Neural cell (in vitro differentiated cells): ENCODE results near the gene LRRC8D. TPM values are rescaled to one million over a fixed set of nuclear protein-coding genes. Genes with fewer than 3 reads are reported as not detected.

ENCODE experiments used
- H2AFZ ChIP-seq: fragments of 200-600, 300-800 bp; sonication (generic), shearing (Covaris generic); 2 replicates; pipeline ENCODE4 v1.6.0; 2014; ENCODE audit warnings: low read depth, mild to moderate bottlenecking, antibody characterized with exemption, low read length, moderate library complexity
- H3F3A ChIP-seq: fragments of 200-600 bp; shearing (Covaris generic); 2 replicates; pipeline ENCODE4 v1.6.1; 2016; ENCODE audit warnings: mild to moderate bottlenecking, moderate library complexity, mixed read lengths, antibody characterized with exemption, low read length; ENCODE audit not compliant: insufficient read depth, poor library complexity, severe bottlenecking
- H3K27ac ChIP-seq: fragments of 200-600, 300-800 bp; sonication (generic), shearing (Covaris generic); 2 replicates; pipeline ENCODE4 v1.5.1; 2014; ENCODE audit warnings: mild to moderate bottlenecking, low read length, moderate library complexity
- H3K27me3 ChIP-seq: fragments of 300-800, 200-600 bp; sonication (generic), shearing (Covaris generic); 2 replicates; pipeline ENCODE4 v1.6.0; 2014; ENCODE audit warnings: mild to moderate bottlenecking, low read depth, low read length, moderate library complexity; ENCODE audit not compliant: insufficient read depth
- H3K36me3 ChIP-seq: fragments of 300-800, 200-600 bp; sonication (generic), shearing (Covaris generic); 2 replicates; pipeline ENCODE4 v1.5.1; 2014; ENCODE audit warnings: mild to moderate bottlenecking, antibody characterized with exemption, low read length, moderate library complexity; ENCODE audit not compliant: insufficient read depth
- H3K4me2 ChIP-seq: fragments of 300-800, 200-600 bp; sonication (generic), shearing (Covaris generic); 2 replicates; pipeline ENCODE4 v1.6.0; 2014; ENCODE audit warnings: mild to moderate bottlenecking, low read length
- H3K4me3 ChIP-seq: fragments of 300-800, 200-600 bp; sonication (generic), shearing (Covaris generic); 2 replicates; pipeline ENCODE4 v1.5.1; 2014; ENCODE audit warnings: mild to moderate bottlenecking, low read length, moderate library complexity
- H3K79me2 ChIP-seq: fragments of 200-600 bp; shearing (Covaris generic); replicated peaks from 2 replicates; pipeline ENCODE4 v1.6.0; 2014; ENCODE audit warnings: mild to moderate bottlenecking, low read length, moderate library complexity; ENCODE audit not compliant: insufficient read depth
- H3K9ac ChIP-seq: fragments of 300-800, 200-600 bp; sonication (generic), shearing (Covaris generic); 2 replicates; pipeline ENCODE4 v1.6.1; 2016; ENCODE audit warnings: mild to moderate bottlenecking, low read length, mixed read lengths
- H3K9me2 ChIP-seq: fragments of 200-600 bp; shearing (Covaris generic); 2 replicates; pipeline ENCODE4 v1.6.1; 2016; ENCODE audit warnings: mild to moderate bottlenecking, low read length, mixed read lengths; ENCODE audit not compliant: insufficient read depth
- H3K9me3 ChIP-seq: fragments of 200-600, 300-800 bp; sonication (generic), shearing (Covaris generic); 2 replicates; pipeline ENCODE4 v1.6.1; 2016; ENCODE audit warnings: mild to moderate bottlenecking, mixed run types, low read length, moderate library complexity, mixed read lengths
- H4K20me1 ChIP-seq: fragments of 200-600 bp; shearing (Covaris generic); 2 replicates; pipeline ENCODE4 v1.6.1; 2016; ENCODE audit warnings: mild to moderate bottlenecking, mixed run types; ENCODE audit not compliant: insufficient read depth
- EP300 ChIP-seq: fragments of 450-650 bp; conservative IDR thresholded peaks from 2 replicates; pipeline ENCODE4 v1.6.1; 2014; ENCODE audit warnings: antibody characterized with exemption, mild to moderate bottlenecking, moderate library complexity; ENCODE audit not compliant: poor library complexity, severe bottlenecking
- EZH2 ChIP-seq: fragments of 200-600, 300-800 bp; shearing (Covaris generic), sonication (generic); IDR thresholded peaks from 2 replicates; pipeline ENCODE4 v1.6.1; 2014; ENCODE audit warnings: antibody characterized with exemption, low read length, borderline replicate concordance, mild to moderate bottlenecking; ENCODE audit not compliant: insufficient read depth, poor library complexity, severe bottlenecking
- MXI1 ChIP-seq: fragments of 450-650 bp; conservative IDR thresholded peaks from 2 replicates; pipeline ENCODE4 v1.6.1; 2014; ENCODE audit warnings: antibody characterized with exemption, mild to moderate bottlenecking; ENCODE audit not compliant: poor library complexity, severe bottlenecking
- POLR2AphosphoS5 ChIP-seq: IDR thresholded peaks from 2 replicates; pipeline ENCODE4 v1.6.1; 2012
- RAD21 ChIP-seq: fragments of 450-650 bp; conservative IDR thresholded peaks from 2 replicates; pipeline ENCODE4 v1.6.1; 2014; ENCODE audit warnings: antibody characterized with exemption, mild to moderate bottlenecking, moderate library complexity
- SMC3 ChIP-seq: fragments of 450-650 bp; conservative IDR thresholded peaks from 2 replicates; pipeline ENCODE4 v1.6.1; 2014; ENCODE audit warnings: antibody characterized with exemption, mild to moderate bottlenecking, moderate library complexity; ENCODE audit not compliant: poor library complexity
- TAF1 ChIP-seq: IDR thresholded peaks from 2 replicates; pipeline ENCODE4 v1.6.1; 2012; ENCODE audit warnings: low read depth
- polyA plus RNA-seq: library from polyadenylated mRNA; depleted of rRNA; stranded (reverse); fragments of >200 nt; gene quantifications from 2 replicates; pipeline ENCODE4 v1.2.3, GENCODE V29; 2014
- TF ChIP-seq, protein P1 (sequence below): fragments of 450-650 bp; IDR thresholded peaks from 2 replicates; pipeline ENCODE4 v1.5.1; 2014; ENCODE audit warnings: antibody characterized with exemption, mild to moderate bottlenecking, moderate library complexity; ENCODE audit not compliant: poor library complexity, severe bottlenecking
- TF ChIP-seq, protein P2 (sequence below): IDR thresholded peaks from 2 replicates; pipeline ENCODE4 v1.6.1; 2012; ENCODE audit warnings: borderline replicate concordance

The LRRC8D gene
- polyA plus RNA-seq, 1 donor from 2014 or later: 43.7 TPM

- H4K20me1 ChIP-seq: no peaks in the 10 kb centered on the region
- no peaks in the 10 kb centered on the region for H3K9me3 ChIP-seq
- TF ChIP-seq MXI1: no peak
- no peak for TF ChIP-seq TAF1
- no peak for TF ChIP-seq EZH2
- no peak for TF ChIP-seq POLR2AphosphoS5
- no peak for TF ChIP-seq RAD21
- TF ChIP-seq SMC3: no peak
- TF ChIP-seq, protein P1, sequence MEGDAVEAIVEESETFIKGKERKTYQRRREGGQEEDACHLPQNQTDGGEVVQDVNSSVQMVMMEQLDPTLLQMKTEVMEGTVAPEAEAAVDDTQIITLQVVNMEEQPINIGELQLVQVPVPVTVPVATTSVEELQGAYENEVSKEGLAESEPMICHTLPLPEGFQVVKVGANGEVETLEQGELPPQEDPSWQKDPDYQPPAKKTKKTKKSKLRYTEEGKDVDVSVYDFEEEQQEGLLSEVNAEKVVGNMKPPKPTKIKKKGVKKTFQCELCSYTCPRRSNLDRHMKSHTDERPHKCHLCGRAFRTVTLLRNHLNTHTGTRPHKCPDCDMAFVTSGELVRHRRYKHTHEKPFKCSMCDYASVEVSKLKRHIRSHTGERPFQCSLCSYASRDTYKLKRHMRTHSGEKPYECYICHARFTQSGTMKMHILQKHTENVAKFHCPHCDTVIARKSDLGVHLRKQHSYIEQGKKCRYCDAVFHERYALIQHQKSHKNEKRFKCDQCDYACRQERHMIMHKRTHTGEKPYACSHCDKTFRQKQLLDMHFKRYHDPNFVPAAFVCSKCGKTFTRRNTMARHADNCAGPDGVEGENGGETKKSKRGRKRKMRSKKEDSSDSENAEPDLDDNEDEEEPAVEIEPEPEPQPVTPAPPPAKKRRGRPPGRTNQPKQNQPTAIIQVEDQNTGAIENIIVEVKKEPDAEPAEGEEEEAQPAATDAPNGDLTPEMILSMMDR: no peak
- no peak for TF ChIP-seq EP300
- TF ChIP-seq, protein P2, sequence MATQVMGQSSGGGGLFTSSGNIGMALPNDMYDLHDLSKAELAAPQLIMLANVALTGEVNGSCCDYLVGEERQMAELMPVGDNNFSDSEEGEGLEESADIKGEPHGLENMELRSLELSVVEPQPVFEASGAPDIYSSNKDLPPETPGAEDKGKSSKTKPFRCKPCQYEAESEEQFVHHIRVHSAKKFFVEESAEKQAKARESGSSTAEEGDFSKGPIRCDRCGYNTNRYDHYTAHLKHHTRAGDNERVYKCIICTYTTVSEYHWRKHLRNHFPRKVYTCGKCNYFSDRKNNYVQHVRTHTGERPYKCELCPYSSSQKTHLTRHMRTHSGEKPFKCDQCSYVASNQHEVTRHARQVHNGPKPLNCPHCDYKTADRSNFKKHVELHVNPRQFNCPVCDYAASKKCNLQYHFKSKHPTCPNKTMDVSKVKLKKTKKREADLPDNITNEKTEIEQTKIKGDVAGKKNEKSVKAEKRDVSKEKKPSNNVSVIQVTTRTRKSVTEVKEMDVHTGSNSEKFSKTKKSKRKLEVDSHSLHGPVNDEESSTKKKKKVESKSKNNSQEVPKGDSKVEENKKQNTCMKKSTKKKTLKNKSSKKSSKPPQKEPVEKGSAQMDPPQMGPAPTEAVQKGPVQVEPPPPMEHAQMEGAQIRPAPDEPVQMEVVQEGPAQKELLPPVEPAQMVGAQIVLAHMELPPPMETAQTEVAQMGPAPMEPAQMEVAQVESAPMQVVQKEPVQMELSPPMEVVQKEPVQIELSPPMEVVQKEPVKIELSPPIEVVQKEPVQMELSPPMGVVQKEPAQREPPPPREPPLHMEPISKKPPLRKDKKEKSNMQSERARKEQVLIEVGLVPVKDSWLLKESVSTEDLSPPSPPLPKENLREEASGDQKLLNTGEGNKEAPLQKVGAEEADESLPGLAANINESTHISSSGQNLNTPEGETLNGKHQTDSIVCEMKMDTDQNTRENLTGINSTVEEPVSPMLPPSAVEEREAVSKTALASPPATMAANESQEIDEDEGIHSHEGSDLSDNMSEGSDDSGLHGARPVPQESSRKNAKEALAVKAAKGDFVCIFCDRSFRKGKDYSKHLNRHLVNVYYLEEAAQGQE: no peak
- no peaks in the 10 kb centered on the region for H3K79me2 ChIP-seq
- no peak overlapping the region for H2AFZ ChIP-seq
- no peak overlapping the region for H3K9ac ChIP-seq
- H3K27ac ChIP-seq: no peak overlapping the region
- no peak overlapping the region for H3K4me3 ChIP-seq
- no peaks in the 10 kb centered on the region for H3F3A ChIP-seq
- no peaks in the 10 kb centered on the region for H3K36me3 ChIP-seq
- H3K27me3 ChIP-seq: no peaks in the 10 kb centered on the region
- no peak overlapping the region for H3K4me2 ChIP-seq
- H3K9me2 ChIP-seq: no peaks in the 10 kb centered on the region
Observed at GRCh38 chr1:89807983-89808382, 12.8 kb upstream of the LRRC8D start.

GRCh38 chr1:89808441-89809117 lies 12.3 kb upstream of the LRRC8D start:
- Histone ChIP-seq H3K36me3 (no peaks in the 10 kb centered on the region), H2AFZ (no peak overlapping the region), H3K27me3 (no peaks in the 10 kb centered on the region), H3K9me2 (no peaks in the 10 kb centered on the region), H3K9me3 (no peaks in the 10 kb centered on the region), H4K20me1 (no peaks in the 10 kb centered on the region), H3K4me2 (no peak overlapping the region), H3K79me2 (no peaks in the 10 kb centered on the region), H3K27ac (no peak overlapping the region), H3F3A (no peaks in the 10 kb centered on the region), H3K4me3 (no peak overlapping the region), H3K9ac (no peak overlapping the region)
- no peak for TF ChIP-seq SMC3
- TF ChIP-seq, protein P2: no peak
- no peak for TF ChIP-seq RAD21
- TF ChIP-seq EZH2: no peak
- no peak for TF ChIP-seq EP300
- TF ChIP-seq, protein P1: no peak
- TF ChIP-seq TAF1: no peak
- no peak for TF ChIP-seq POLR2AphosphoS5
- TF ChIP-seq MXI1: no peak
